Vagina (tissue), 2 donors: ENCODE measurements around the gene SBSN.

Source experiments
- POLR2A ChIP-seq, 2 donors: fragments of 450-650 bp; IDR thresholded peaks; one replicate each; pipeline ENCODE4 v1.6.1; 2017; ENCODE audit warnings: antibody characterized with exemption in 2 of 2, mild to moderate bottlenecking in 2 of 2, moderate library complexity in 2 of 2
- POLR2AphosphoS5 ChIP-seq, 2 donors: sonication (generic); formaldehyde crosslinking; IDR thresholded peaks; one replicate each; pipeline ENCODE4 v1.9.0; 2017; ENCODE audit warnings: antibody characterized with exemption in 2 of 2, mild to moderate bottlenecking in 2 of 2, low read depth in 1 of 2; ENCODE audit not compliant: insufficient read depth in 1 of 2
- TF ChIP-seq, protein P1 (sequence below), 3 experiments: fragments of 450-650 bp in 2 of 3; fragments of 200-600 bp in 1 of 3; sonication (generic) in 1 of 3; IDR thresholded peaks; one replicate each; pipeline ENCODE4 v1.5.1; 2017 to 2019; ENCODE audit warnings: antibody characterized with exemption in 3 of 3, mild to moderate bottlenecking in 2 of 3, moderate library complexity in 2 of 3

DNA sequence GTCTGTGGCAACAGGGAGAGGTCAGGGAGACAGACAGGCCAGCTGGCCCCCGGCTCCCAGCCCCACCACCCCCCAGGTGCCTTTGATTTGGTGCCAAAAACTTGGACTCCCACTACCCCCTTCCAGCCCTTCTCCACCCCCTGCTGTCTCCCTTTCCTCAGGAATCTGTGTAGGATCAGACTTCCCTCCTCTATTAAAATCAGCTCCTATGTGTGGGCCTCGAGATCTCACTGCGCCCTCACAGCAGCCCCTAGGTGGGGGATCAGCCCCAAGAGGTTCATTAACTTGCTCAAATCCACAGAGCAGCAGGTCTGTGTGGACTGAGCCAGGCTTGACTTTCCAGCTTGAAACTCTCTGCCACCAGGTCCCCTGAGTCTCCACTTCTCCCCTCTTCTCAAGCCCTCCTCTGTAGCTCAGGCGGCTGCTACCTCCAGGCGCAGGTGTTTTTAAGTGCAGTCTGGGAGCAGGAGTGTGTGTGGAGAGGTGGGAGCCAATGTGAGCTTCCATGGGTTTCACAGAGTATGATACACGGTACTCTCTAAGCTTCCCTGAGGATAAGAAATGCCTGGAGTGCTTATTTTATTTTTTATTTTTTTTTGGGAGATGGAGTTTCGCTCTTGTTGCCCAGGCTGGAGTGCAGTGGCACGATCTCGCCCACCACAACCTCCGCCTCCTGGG is 6.8 kb upstream of the SBSN start:
- TF ChIP-seq POLR2A (IDR thresholded peaks at IDR 0.05): no peak
- TF ChIP-seq, protein P1, sequence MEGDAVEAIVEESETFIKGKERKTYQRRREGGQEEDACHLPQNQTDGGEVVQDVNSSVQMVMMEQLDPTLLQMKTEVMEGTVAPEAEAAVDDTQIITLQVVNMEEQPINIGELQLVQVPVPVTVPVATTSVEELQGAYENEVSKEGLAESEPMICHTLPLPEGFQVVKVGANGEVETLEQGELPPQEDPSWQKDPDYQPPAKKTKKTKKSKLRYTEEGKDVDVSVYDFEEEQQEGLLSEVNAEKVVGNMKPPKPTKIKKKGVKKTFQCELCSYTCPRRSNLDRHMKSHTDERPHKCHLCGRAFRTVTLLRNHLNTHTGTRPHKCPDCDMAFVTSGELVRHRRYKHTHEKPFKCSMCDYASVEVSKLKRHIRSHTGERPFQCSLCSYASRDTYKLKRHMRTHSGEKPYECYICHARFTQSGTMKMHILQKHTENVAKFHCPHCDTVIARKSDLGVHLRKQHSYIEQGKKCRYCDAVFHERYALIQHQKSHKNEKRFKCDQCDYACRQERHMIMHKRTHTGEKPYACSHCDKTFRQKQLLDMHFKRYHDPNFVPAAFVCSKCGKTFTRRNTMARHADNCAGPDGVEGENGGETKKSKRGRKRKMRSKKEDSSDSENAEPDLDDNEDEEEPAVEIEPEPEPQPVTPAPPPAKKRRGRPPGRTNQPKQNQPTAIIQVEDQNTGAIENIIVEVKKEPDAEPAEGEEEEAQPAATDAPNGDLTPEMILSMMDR (IDR thresholded peaks at IDR 0.05): no peak
- no peak for TF ChIP-seq POLR2AphosphoS5 (IDR thresholded peaks at IDR 0.05; ENCODE audit: insufficient read depth in 1 of 2, low read depth in 1 of 2)
